H1 (cell line): ENCODE measurements around the gene LMTK3. TPM values are rescaled to one million over a fixed set of nuclear protein-coding genes. Genes with fewer than 3 reads are reported as not detected.

Experiments used
- CHD1 ChIP-seq: IDR thresholded peaks from 2 replicates; pipeline ENCODE4 v1.6.1; 2012; ENCODE audit warnings: low read depth, low read length, improper control_type of control experiment
- CTBP2 ChIP-seq: IDR thresholded peaks from 2 replicates; pipeline ENCODE4 v1.7.0; 2011; ENCODE audit warnings: borderline replicate concordance, mild to moderate bottlenecking, moderate library complexity, mixed read lengths, low read length; ENCODE audit not compliant: insufficient read depth, insufficient read length
- EGR1 ChIP-seq: IDR thresholded peaks from 2 replicates; pipeline ENCODE4 v1.6.1; 2011; ENCODE audit warnings: low read depth, low read length, borderline replicate concordance
- JUND ChIP-seq: IDR thresholded peaks from 2 replicates; pipeline ENCODE4 v1.6.1; 2011; ENCODE audit warnings: mild to moderate bottlenecking, improper control_type of control experiment, low read length
- PHF8 ChIP-seq: fragments of 200-600 bp; sonication (generic); conservative IDR thresholded peaks from 2 replicates; pipeline ENCODE4 v1.7.1; 2012; ENCODE audit warnings: low read depth, mild to moderate bottlenecking, inconsistent platforms, low read length, moderate library complexity
- POLR2AphosphoS5 ChIP-seq: IDR thresholded peaks from 2 replicates; pipeline ENCODE4 v1.6.1; 2011; ENCODE audit warnings: low read depth, low read length
- SIN3A ChIP-seq, 2 experiments: IDR thresholded peaks in 1 of 2; conservative IDR thresholded peaks in 1 of 2; 2 replicates each; pipeline ENCODE4 v1.6.1; 2011 to 2012; ENCODE audit warnings: low read length in 2 of 2, improper control_type of control experiment in 1 of 2, low read depth in 1 of 2, mild to moderate bottlenecking in 1 of 2
- TCF12 ChIP-seq: IDR thresholded peaks from 2 replicates; pipeline ENCODE4 v1.6.1; 2011; ENCODE audit warnings: low read depth, mild to moderate bottlenecking, low read length
- polyA plus RNA-seq, 7 experiments: library from polyadenylated mRNA; depleted of rRNA in 3 of 7; stranded (reverse) in 5 of 7; unstranded in 2 of 7; fragments of >200 nt in 5 of 7; fragments of 200-250 nt in 2 of 7; gene quantifications; 1 replicate in 5 of 7; 2 replicates in 1 of 7; 4 replicates in 1 of 7; pipeline versions ENCODE4 v1.2.1 to v1.2.3, GENCODE V29; 2011 to 2013; ENCODE audit warnings: missing spikeins in 2 of 7, mixed read lengths in 2 of 7
- total RNA-seq: library from RNA; stranded (reverse); fragmentation: NEBNext Ultra II Directional; extraction: Animal tissue kit (Norgen Biotek cat#: 25700); gene quantifications from 2 replicates; pipeline ENCODE4 v1.2.1, GENCODE V29; 2021
- TF ChIP-seq, protein P1 (sequence below): IDR thresholded peaks from 2 replicates; pipeline ENCODE4 v1.6.1; 2012; ENCODE audit warnings: inconsistent platforms

The LMTK3 gene
- total and polyA plus RNA-seq, 2 of the 8 experiments (the other 6 are each of a cell fraction or from before 2014, with no cell fraction given) = 2.7 to 12.4 TPM

DNA sequence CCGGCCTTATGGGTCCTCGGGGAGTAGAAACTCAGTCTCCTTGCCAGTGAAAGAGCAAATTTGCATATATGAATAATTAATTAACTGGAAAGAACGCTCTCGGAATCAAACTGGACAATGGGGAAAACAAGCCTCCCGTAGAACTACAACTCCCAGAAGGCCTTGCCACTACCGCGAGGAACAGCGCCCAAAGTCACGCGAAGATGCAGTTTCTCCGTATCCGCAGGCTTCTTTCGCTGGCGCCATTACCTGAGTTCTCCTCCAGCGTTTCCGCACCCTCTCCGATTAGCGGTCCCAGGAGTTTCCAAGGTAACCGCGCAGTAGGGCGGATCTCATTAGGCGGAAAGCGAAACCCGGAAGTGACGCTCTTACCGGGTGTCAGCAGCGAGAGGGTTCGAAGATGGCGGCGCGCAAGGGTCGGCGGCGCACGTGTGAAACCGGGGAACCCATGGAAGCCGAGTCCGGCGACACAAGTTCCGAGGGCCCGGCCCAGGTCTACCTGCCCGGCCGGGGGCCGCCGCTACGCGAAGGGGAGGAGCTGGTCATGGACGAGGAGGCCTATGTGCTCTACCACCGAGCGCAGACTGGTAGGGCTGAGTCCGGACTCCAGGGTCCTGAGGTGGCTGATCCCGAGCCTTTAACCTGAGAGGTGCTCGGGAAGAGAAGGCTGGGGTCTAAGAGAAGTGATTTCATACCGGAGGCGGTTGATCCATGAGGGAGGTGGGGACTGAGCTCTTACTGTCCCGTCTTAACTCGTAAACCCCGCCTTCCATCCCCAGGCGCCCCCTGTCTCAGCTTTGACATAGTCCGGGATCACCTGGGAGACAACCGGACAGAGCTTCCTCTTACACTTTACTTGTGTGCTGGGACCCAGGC lies 65.8 kb downstream of the LMTK3 start, which contains the start of gene GRWD1 (continued):
- TF ChIP-seq CHD1 (no peak), PHF8 (peak; percentile 95), EGR1 (no peak), SIN3A (conservative IDR thresholded peaks at IDR 0.05 in 1 of 2, IDR thresholded peaks at IDR 0.05 in 1 of 2; ENCODE audit: low read depth in 1 of 2, low read length in 2 of 2) (peak; percentile 74 to 95; a peak in 3 of 4 replicates), POLR2AphosphoS5 (peak; percentile 83), TCF12 (no peak), JUND (no peak), CTBP2 (no peak)
- TF ChIP-seq, protein P1, sequence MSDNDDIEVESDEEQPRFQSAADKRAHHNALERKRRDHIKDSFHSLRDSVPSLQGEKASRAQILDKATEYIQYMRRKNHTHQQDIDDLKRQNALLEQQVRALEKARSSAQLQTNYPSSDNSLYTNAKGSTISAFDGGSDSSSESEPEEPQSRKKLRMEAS = peak; percentile 95
- TF ChIP-seq, all 59 proteins: peak for 25
